CD4-positive, alpha-beta T cell treated with Interleukin-2 at 100 ng/mL for 4 hours (primary cell): ENCODE results near the gene ORC3.
"Not testable (repeated sequence)": the region's sequence is repeated elsewhere in the genome, so short reads cannot be mapped to it uniquely, and the experiment has no call there.

Source experiments
- DNase-seq: peaks from one replicate; pipeline ENCODE4 v3.0.0-alpha.2; 2020; ENCODE audit warnings: low spot score

Gene ORC3

DNA sequence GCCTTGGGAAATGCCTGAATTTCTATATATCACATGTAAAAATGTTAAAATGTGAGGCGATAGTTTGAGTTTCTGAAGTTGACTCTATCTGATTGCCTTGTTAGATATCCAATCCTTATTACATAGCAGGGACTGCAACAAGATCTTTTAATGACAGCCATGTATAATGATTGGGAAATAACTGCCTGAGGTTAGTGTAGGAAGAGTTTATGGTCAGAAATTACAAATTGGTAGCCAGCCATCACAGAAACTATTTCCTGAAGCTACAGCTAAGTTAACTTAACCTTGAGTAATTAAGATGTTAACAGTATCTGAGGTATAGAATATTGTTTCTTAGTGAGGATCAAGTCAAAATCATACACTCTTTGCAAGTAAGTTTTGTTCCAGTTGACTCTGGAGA, 71.1 kb downstream of the ORC3 start:
- DNase-seq = no peak

DNA sequence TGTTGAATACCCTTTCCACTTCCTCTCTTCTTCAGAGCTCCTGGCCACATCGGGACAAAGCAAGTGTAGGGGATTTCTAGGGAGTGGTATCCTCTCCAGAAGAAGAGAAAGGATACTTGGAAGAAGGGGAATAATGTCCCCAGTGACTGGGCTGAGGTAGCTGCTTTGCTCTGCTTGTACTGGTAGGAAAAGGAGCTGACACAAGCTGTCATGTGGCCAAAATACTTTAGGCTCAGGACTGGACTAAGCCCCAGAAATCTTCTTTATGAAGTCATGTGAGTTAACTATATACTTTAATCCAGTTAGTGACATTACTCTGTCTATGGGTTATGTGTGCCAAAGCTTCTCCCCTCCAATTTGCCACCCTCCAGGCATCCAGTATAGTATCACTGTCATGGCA, 71.6 kb downstream of the ORC3 start:
- DNase-seq = no peak

DNA sequence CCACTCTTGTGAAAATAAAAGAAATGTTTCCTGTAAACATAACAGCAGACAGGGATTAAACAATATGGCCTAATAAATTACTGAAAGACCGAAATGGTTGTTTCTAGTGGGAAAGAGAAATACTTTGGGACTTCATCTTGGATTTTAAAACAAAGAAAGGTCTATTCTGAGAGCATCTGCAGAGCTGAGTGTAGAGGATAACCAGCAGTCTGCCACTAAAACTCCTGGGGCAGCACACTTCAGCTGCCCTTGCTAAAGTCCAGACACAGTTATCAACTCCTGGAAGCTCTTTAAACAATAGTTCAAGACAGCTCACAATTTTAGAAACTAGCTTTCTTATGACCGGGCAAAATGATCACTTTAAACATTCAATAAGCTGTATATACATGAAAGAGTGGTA, 73.5 kb downstream of the ORC3 start:
- DNase-seq = no peak

DNA sequence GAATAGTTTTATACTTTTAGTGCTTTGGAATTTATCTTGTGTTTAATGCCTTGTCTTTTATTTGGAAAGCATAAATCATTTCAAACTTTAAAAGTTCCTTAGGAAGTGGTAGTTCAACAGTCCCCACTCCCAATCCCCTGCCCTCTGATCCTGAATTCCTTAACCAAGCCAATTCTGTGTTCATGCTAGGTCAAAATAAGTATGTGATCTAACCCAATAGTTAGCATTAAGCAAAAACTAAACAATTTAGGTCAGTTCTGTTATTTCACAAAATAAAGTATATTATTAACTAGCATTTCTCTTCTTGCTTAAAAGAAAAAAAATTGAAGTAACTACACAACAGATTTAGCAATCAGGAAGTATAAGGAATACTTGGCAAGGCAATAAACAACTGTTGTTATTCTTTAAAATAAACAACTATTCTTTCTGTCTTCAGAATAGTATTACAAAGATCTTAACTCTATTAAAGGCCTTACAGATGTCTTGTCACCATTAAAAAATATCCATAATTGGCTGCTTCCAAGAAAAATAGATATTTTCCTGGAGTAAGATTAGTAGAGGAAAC, 75.1 kb downstream of the ORC3 start:
- DNase-seq = no peak

DNA sequence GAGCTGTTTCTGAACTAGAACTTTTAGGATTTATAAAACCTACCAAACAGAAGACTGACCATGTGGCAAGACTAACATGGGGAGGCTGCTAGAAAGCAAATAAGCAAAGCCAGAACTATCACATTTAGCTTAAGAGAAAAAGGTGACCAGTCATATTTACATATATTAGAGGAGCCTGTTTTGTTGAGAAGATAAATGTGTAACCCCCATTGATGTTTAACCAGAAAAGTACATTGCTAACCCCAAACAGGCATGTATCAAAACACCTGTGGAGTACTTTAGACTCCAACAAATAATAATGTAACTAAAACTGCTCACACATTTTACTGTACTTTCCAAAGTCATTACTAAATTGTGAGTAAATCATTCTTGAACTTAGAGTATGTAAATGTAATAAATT, 77.1 kb downstream of the ORC3 start:
- DNase-seq = no peak

DNA sequence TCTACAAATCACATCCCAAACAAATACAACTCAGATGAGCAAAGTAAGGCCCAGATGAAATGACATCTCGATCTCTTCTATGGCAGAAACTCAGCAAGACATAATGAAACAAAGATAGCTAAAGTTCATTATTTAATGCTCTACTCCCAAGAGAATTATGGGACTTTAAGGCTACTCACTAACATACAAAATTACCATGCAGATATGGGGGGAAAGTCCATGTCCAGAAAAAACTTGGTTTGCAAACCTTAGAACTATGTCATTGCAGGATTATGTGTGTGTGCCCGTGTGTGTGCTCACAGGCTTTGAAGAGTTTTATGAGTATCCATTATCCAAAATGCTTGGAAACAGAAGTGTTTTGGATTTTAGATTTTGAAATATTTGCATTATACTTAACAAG, 78.1 kb downstream of the ORC3 start:
- DNase-seq = no peak

DNA sequence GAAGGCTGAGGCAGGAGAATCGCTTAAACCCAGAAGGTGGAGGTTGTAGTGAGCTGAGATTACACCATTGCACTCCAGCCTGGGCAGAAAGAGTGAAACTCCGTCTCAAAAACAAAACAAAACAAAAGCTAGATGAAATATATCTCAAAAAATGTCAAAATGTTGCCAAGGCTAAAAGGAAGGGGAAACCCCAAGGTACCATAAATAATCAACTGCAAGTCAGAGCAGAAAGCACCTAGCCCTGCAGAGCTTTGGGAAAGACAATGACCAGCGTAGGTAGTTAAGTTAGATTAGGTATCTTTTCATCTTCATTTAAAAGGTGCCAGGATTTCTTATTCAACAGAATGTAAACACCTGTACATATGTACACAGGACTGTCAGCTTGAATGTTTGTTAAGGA, 79.1 kb downstream of the ORC3 start:
- no peak for DNase-seq

DNA sequence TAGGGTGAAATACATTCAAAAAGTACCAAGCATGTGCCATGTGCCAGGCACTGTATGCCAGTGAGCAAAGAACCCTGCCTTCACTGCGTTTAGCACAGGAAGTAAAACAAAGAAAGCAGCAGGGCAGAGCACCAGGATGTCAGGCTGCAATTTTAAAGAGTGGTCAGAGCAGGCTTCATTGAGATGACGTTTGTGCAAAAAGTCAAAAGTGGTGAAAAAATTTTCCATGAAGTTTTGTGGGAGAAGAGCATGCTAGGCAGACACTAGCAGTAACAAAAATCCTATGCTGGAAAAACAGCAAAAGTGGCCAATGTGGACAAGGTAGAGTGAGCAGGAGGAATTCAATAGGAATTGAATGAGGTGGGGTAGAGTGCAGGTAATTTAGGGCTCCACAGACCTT, 80.8 kb downstream of the ORC3 start:
- no peak for DNase-seq

DNA sequence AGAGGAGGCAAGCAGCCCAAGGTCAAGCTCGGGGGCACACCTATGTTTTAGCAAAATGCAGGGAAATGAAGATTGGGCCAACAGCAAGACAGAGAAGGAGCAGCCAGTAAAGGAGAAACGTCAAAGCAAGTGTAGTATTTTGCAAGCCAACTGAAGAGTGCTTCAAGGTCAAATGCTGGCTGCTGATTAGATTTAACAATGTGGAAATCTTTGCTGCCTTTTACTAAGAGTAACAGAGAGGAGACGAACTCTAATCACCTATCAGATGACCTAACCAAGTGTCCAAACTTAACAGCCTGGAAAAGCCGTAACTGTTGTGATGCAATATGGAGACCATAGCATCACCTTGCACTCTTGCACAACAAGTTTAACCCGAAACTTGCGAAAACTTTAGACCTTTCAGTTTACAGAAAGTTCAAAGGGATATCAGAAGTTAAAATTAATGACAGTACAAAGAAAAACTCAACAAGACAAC, 81.7 kb downstream of the ORC3 start:
- DNase-seq = no peak

DNA sequence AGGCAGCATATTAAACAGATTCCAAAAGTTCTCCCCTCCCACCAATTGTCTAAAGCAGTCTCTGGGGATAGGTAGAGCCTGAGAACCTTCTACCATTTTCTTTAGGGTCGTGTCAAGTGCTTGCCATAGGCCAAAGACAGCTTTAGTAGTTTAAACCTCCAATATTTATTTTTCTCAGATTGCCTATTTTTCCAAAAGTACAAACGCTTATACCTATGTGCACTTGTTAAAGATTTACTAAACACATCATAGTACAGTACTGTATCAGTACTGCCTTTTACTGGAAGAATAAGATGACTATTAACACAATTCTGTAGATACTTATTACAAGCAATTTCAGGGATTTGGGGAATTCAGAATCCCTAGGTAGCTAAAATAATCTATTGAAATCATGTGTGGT, 82.7 kb downstream of the ORC3 start:
- DNase-seq = no peak

DNA sequence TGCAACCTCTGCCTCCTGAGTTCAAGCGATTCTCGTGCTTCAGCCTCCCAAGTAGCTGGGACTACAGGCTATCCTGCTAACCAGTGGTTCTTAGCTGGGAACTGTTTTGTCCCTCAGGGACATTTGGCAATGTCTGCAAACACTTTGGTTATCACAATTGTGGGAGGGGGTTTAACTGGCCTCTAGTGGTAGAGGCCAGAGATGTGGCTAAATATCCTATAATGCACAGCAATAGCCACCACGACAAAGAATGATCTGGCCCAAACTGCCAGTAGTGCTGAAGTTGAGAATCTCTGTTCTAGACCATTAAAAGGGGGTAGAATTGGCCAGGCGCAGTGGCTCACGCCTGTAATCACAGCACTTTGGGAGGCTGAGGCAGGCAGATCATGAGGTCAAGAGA, 83.3 kb downstream of the ORC3 start:
- DNase-seq = no peak

DNA sequence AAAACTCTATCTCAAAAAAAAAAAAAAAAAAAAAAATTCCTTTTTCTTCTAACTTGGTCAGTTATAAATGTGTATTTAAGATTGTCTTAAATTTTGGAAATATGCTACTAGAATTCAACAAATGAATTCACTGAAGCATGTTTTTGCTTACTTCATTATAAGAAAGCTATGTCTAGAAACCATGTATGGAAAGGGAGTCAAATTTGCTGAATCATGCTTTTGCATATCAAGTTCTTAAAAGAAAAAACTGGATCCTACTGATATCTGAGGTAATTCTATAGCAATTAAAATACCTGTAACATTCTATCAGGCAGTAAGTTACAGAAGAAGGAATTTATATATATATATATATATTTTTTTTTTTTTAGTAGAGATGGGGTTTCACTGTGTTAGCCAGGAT, 84.4 kb downstream of the ORC3 start:
- no peak for DNase-seq

DNA sequence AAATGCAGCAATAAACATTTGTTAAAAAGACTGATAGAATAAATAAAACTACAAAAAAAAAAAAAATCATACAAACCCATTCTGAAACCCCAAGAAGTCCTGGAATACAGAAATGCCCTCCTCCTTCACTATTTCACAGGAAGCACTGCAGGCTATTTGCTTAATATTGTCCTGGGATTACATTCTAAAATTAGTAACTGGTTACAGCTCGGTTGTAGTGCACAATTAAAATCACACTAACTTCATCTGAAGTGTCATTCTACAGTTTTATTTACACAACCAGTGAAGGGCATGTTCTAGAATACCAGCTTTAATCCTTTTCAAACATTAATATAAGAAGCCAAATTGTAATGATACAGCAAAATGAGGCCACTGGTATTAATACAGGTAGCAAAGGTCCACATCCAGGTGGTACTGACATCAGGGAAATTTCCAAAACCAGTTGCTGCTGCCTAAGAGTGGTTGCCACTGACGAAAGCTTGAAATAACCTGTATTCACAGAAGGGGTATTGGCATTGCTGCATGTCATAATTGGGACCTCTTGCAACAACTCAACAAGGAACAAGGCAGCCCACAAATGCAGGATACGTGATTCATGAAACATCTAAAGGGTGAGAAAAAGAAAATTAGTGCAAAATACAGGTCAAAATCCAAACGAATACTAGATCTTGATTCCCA, 85.2 kb downstream of the ORC3 start:
- no peak for DNase-seq

DNA sequence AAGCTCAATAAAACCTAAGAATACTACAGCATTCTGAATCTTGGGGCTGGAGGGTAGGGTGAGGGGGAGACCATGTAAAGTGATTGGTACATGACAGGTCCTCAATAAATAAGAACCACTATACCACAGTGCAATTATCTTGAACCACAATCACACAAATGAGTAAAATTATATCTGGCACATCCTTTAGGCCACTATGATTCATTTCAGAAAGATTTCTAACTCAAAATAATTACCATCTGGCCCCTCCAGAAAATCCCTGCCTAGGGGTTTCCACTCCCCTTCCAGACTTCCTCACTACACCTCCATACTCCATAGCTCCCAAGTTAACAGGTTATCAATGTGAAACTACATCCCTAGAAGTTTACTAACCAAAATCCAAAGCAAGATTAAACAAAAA, 92.4 kb downstream of the ORC3 start:
- DNase-seq = peak; percentile 20

DNA sequence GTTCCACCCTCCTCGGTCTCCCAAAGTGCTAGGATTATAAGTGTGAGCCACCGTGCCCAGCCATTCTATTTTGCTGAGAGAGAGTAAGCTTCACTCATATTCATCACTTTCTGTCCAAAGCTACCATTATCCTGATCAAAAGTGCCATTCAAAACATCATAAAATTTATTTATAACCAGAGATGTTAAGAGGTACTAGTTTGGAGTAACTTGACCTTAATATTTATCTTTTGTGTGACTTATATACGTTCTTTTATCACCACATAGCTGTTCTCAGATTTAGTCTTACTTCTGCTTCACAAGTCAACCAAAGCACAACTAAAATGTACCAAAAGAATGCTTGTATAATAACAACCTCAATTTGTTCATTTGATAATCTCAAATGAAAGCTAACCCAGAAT, 94.0 kb downstream of the ORC3 start:
- DNase-seq = no peak

DNA sequence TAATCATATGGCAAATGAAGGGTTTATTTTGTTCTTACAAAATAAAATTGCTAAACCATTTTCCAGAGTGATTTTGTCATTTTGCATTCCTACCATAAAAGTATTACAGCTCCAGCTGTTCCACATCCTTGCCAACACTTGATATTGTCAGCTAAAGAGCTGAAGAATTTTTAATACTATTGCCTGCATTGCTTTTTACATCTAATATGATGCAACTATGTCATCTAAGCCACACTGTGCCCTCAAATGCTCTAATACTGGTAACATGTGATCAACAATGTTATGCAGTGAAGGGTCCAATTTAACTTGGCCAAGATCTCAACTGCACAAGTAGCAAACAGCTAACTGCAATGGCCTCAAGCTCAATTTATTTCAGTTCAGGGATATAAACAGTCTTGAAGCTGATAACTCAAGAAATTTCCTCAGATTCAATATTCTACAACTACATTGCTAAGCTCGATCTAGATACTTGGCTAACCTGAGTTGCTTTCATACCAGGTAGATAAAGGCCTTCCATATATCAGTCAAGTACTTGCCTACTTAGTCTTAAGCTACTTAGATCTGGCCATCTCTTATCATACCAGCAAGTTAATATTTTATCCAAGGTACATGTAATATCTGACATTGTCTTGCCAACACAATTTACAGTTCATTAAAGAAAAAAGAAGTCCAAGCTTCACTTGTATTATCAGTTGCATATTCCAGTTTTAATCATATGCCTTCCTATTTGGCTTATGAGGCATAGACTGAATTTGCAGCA, 95.1 kb downstream of the ORC3 start:
- no peak for DNase-seq

DNA sequence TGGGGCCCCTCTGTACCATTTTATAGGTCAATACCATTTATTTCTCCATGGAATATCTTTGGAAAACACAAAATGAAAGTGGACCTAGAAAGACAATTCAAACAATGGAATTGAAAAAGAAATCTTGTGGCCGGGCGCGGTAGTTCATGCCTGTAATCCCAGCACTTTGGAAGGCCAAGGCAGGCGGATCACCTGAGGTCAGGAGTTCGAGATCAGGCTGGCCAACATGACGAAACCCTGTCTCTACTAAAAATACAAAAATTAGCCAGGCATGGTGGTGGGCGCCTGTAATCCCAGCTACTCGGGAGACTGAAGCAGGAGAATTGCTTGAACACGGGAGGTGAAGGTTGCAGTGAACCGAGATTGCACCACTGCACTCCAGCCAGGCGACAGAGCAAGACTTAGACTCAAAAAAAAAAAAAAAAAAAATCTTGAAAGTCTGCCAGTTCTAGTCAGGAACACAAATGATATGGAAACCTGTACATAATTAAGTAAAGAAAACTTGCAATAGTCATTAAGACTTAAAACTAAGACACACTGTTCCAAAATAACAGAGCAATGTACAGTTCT, 96.8 kb downstream of the ORC3 start:
- DNase-seq = not testable (repeated sequence)

DNA sequence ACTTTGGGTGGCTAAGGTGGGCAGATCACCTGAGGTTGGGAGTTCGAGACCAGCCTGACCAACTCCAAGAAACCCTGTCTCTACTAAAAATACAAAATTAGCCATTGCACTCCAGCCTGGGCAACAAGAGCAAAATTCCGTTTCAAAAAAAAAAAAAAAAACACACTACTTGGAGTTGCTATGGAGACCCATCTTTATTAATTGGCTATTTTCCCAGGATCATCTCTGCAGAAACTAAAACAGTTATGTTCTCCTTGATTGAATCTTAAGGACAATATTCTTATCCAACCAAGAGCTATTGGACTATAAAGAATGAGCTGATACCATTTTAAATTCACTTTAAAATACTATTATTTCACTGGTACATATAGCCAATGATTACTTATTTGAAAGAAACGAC, 97.4 kb downstream of the ORC3 start:
- DNase-seq = no peak

DNA sequence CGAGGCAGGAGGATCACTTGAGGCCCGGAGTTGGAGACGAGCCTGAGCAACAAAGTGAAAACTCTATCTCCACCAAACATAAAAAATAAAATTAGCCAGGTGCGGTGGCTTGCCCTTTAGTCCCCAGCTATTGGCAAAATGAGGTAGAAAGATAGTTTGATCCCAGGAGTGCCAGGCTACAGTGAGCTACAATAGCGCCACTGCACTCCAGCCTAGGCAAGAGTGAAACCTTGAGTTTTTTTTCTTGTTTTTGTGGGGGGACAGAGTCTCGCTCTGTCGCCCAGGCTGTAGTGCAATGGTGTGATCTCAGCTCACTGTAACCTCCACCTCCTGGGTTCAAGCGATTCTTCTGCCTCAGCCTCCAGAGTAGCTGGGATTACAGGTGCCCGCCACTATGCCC, 98.0 kb downstream of the ORC3 start:
- DNase-seq = not testable (repeated sequence)

DNA sequence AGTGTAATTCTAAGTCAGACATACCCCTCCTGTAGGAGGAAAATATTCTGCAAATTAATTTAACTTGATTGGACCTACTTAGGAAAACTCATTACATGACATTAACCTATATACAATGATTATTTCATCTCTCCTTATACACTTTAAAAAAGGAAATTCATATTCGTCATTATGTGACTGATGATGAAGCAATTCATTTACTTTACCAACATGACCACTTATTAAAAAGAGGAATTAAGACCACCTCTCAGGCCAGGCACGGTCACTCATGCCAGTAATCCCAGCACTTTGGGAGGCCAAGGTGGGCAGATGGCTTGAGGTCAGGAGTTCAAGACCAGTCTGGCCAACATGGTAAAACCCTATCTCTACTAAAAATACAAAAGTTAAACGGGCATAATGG, 100.5 kb downstream of the ORC3 start:
- DNase-seq = no peak

DNA sequence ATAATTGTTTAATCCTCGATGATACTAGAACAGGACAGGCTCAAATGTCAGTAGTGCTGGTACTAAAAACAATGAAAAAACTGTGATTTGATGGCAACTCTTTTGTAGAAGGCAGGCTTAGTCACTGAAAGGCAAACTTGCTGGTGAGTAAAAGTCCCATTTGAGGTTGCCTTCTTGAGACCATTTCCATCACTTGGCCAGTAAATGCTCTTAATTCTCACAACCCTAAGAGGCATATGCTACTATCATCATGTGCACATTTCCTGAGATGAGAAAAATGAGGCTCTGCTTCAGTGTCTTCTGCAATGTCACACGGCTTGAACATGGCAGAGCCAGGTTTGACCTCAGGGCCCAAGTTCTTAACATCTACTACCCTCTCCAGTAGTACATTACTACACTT, 102.2 kb downstream of the ORC3 start:
- DNase-seq = no peak

DNA sequence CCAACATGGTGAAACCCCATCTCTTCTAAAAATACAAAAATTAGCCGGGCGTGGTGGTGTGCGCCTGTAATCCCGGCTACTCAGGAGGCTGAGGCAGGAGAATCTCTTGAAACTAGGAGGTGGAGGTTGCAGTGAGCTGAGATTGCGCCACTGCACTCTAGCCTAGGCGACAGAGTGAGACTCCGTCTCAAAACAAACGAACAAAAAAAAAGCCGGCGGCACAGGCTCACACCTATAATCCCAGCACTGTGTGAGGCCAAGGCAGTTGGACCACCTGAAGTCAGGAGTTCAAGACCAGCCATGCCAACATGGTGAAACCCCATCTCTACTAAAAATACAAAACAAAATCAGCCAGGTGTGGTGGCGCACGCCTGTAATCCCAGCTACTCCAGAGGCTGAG, 106.9 kb downstream of the ORC3 start:
- DNase-seq = not testable (repeated sequence)
